Upper lobe of left lung (tissue), 6 donors: ENCODE results near the gene TAF15. TPM values are rescaled to one million over a fixed set of nuclear protein-coding genes. Genes with fewer than 3 reads are reported as not detected.

Experiments used
- ATAC-seq, 2 donors: fragments of 200-7000 bp; cut with Tn5 transposase; one replicate each; pipeline ENCODE4 v1.9.1; 2022; ENCODE audit warnings: mild to moderate bottlenecking in 2 of 2, moderate library complexity in 2 of 2; ENCODE audit not compliant: low FRiP score in 2 of 2
- DNase-seq, 2 donors: peaks; one replicate each; pipeline ENCODE4 v3.0.0-alpha.2; 2019 to 2020
- H3K27ac ChIP-seq, 4 donors: fragments of 200-600 bp; sonication (generic); one replicate each; pipeline ENCODE4 v1.5.1; 2016 to 2019
- H3K27me3 ChIP-seq, 4 donors: fragments of 200-600 bp; sonication (generic); one replicate each; pipeline ENCODE4 v1.5.1; 2017 to 2019
- H3K36me3 ChIP-seq, 4 donors: fragments of 200-600 bp; sonication (generic); one replicate each; pipeline ENCODE4 v1.5.1; 2016 to 2019
- H3K4me1 ChIP-seq, 4 donors: fragments of 200-600 bp; sonication (generic); one replicate each; pipeline ENCODE4 v1.5.1; 2018 to 2019
- H3K4me3 ChIP-seq, 4 donors: fragments of 200-600 bp; sonication (generic); one replicate each; pipeline ENCODE4 v1.5.1; 2017 to 2019; ENCODE audit warnings: mild to moderate bottlenecking in 2 of 4, moderate library complexity in 1 of 4
- H3K9me3 ChIP-seq, 4 donors: fragments of 200-600 bp; sonication (generic); one replicate each; pipeline ENCODE4 v1.5.1; 2018 to 2019
- EP300 ChIP-seq, 4 donors: sonication (generic); formaldehyde crosslinking; IDR thresholded peaks; one replicate each; pipeline ENCODE4 v1.5.1; 2017; ENCODE audit warnings: antibody characterized with exemption in 4 of 4, control low read depth in 2 of 4
- POLR2A ChIP-seq, 4 donors: fragments of 450-650 bp; IDR thresholded peaks; one replicate each; pipeline ENCODE4 v1.5.1; 2016 to 2017; ENCODE audit warnings: antibody characterized with exemption in 4 of 4, mild to moderate bottlenecking in 2 of 4
- POLR2AphosphoS5 ChIP-seq, 2 donors: sonication (generic); formaldehyde crosslinking; IDR thresholded peaks; one replicate each; pipeline ENCODE4 v1.5.1; 2017; ENCODE audit warnings: antibody characterized with exemption in 2 of 2
- WGBS, 2 donors: methylation state at CpG; one replicate each; pipeline ENCODE4 v1.1.5; 2017 to 2018; 5-methylcytosine and 5-hydroxymethylcytosine counted together
- total RNA-seq, 6 donors: library from RNA; depleted of rRNA in 4 of 6; stranded (reverse); fragments of >200 nt in 4 of 6; gene quantifications; one replicate each; pipeline versions ENCODE4 v1.1.0 to v1.2.1, GENCODE V29; 2016 to 2021
- TF ChIP-seq, protein P1 (sequence below), 6 experiments: fragments of 450-650 bp in 4 of 6; fragments of 200-600 bp in 2 of 6; sonication (generic) in 2 of 6; IDR thresholded peaks; one replicate each; pipeline ENCODE4 v1.5.1; 2016 to 2019; ENCODE audit warnings: antibody characterized with exemption in 6 of 6
- donor health status: DM: no; HTN: no; CAD: no; lungs with moderate emphysema.
- donor health status: DM: no; HTN: yes; CAD: no; lungs with severe emphysema.

Gene TAF15
- total RNA-seq, 6 donors from 2014 or later: 42.4 to 137 (median 93.0) TPM

- Histone ChIP-seq H3K36me3 (no peaks in the 10 kb centered on the region), H3K9me3 (no peaks in the 10 kb centered on the region), H3K4me1 (peaks cover 0 to 10% (median 3%) of the 10 kb centered on the region in 4 donors), H3K4me3 (no peak overlapping the region), H3K27ac (no peak overlapping the region), H3K27me3 (no peaks in the 10 kb centered on the region)
- ATAC-seq (no peak), DNase-seq (no peak)
- TF ChIP-seq POLR2AphosphoS5 (IDR thresholded peaks at IDR 0.05): no peak
- TF ChIP-seq, protein P1, sequence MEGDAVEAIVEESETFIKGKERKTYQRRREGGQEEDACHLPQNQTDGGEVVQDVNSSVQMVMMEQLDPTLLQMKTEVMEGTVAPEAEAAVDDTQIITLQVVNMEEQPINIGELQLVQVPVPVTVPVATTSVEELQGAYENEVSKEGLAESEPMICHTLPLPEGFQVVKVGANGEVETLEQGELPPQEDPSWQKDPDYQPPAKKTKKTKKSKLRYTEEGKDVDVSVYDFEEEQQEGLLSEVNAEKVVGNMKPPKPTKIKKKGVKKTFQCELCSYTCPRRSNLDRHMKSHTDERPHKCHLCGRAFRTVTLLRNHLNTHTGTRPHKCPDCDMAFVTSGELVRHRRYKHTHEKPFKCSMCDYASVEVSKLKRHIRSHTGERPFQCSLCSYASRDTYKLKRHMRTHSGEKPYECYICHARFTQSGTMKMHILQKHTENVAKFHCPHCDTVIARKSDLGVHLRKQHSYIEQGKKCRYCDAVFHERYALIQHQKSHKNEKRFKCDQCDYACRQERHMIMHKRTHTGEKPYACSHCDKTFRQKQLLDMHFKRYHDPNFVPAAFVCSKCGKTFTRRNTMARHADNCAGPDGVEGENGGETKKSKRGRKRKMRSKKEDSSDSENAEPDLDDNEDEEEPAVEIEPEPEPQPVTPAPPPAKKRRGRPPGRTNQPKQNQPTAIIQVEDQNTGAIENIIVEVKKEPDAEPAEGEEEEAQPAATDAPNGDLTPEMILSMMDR (IDR thresholded peaks at IDR 0.05): no peak
- no peak for TF ChIP-seq POLR2A (IDR thresholded peaks at IDR 0.05)
- no peak for TF ChIP-seq EP300 (IDR thresholded peaks at IDR 0.05)
- 74 to 77% methylated on average over 3 of the region's 3 CpGs for WGBS, 2 donors
Measured at GRCh38 chr17:35865412-35866340, 56.4 kb downstream of the TAF15 start.

DNA sequence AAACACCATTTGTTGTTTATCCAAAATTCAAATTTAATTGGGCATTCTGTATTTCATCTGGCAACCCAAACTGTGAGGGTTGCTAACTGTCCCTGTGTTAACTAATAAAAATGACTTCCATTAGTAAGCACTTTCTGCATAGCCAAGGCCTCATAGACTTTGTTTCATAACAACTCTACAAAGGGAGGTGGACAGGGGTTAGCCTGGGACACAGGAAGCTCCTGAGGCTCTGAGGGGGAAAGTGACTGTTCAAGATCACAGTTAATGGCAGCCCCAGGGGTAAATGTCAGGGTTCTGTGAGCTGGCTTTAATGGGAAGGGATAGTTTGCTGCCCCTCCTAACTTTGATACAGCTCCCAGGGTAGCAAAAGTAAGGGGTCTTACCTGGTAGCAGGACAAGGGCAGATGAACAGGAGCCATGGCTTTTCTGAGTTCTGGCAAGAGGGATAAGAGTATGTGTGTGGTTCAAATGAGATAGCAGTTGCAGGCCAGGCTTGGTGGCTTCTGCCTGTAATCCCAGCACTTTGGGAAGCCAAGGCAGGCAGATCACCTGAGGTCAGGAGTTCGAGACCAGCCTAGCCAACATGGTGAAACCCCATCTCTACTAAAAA lies 57.2 kb downstream of the TAF15 start:
- TF ChIP-seq POLR2AphosphoS5 (IDR thresholded peaks at IDR 0.05): no peak
- TF ChIP-seq EP300 (IDR thresholded peaks at IDR 0.05): no peak
- TF ChIP-seq, protein P1 (IDR thresholded peaks at IDR 0.05): no peak
- TF ChIP-seq POLR2A (IDR thresholded peaks at IDR 0.05): no peak
- WGBS, 2 donors: 100% methylated on average over 1 of the region's 1 CpG
- Histone ChIP-seq H3K4me1 (peaks cover 0 to 10% (median 3%) of the 10 kb centered on the region in 4 donors), H3K27ac (no peak overlapping the region), H3K4me3 (no peak overlapping the region), H3K27me3 (no peaks in the 10 kb centered on the region), H3K36me3 (no peaks in the 10 kb centered on the region), H3K9me3 (no peaks in the 10 kb centered on the region)
- no peak for DNase-seq
- no peak for ATAC-seq

GRCh38 chr17:35867574-35867973 lies 58.3 kb downstream of the TAF15 start:
- 96 to 97% methylated on average over 3 of the region's 3 CpGs for WGBS, 2 donors

DNA sequence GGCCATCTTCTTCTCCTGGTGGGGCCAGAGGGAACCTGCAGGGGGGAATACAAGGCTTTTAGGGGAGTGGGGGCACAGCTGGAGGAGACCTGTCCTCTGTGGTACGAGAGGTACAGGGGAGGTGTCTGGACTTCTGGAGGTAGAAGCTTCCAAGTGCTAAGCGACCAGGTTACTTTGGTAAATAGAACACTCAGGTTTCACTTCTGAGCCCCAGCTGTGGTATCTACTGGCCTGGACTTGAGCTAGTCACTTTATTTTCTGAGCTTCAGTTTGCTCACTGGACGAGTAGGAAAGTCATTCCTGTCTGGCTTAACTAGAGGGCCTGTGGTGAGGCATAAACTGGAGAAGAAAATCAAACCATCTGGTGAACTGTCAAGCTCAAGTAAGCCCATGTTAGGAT lies 59.5 kb downstream of the TAF15 start, which contains the start of gene HEATR9:
Gene HEATR9, minus strand, starts transcription at position 155 of the 400 bp plus-strand sequence. Its CDS starts 149 bp downstream, at position 6.
- Histone ChIP-seq H3K27me3 (no peaks in the 10 kb centered on the region), H3K36me3 (no peaks in the 10 kb centered on the region), H3K27ac (no peak within 1 kb of the TSS), H3K4me3 (no peak within 1 kb of the TSS), H3K9me3 (no peaks in the 10 kb centered on the region), H3K4me1 (peaks cover 0 to 10% (median 3%) of the 10 kb centered on the region in 4 donors)
- no peak for DNase-seq
- no peak for TF ChIP-seq EP300 (IDR thresholded peaks at IDR 0.05)
- no peak for TF ChIP-seq POLR2A (IDR thresholded peaks at IDR 0.05)
- TF ChIP-seq POLR2AphosphoS5 (IDR thresholded peaks at IDR 0.05): no peak
- TF ChIP-seq, protein P1 (IDR thresholded peaks at IDR 0.05): no peak
- WGBS, 2 donors: 75 to 87% methylated on average over 3 of the region's 3 CpGs
- no peak for ATAC-seq

More at GRCh38 chr17:35867574-35867973, 58.3 kb downstream of the TAF15 start:
- H3K4me1 ChIP-seq: peaks cover 0 to 10% (median 3%) of the 10 kb centered on the region in 4 donors
- DNase-seq (no peak), ATAC-seq (no peak)
- no peak overlapping the region for H3K27ac ChIP-seq
- no peaks in the 10 kb centered on the region for H3K27me3 ChIP-seq
- H3K4me3 ChIP-seq: no peak overlapping the region
- H3K36me3 ChIP-seq: no peaks in the 10 kb centered on the region
- H3K9me3 ChIP-seq: no peaks in the 10 kb centered on the region
- TF ChIP-seq EP300 (IDR thresholded peaks at IDR 0.05) (no peak), POLR2A (IDR thresholded peaks at IDR 0.05) (no peak), POLR2AphosphoS5 (IDR thresholded peaks at IDR 0.05) (no peak)
- TF ChIP-seq, protein P1 (IDR thresholded peaks at IDR 0.05): no peak
